HepG2 (cell line): ENCODE results near the gene ARRDC1.
A peak's percentile ranks its signal among the peaks of the same experiment; 100 is the strongest.

Experiments used
- BRCA1 ChIP-seq: sonication (generic); formaldehyde crosslinking; IDR thresholded peaks from 2 replicates; pipeline ENCODE4 v1.4.0; 2020; ENCODE audit warnings: missing genetic modification reagents
- EZH2 ChIP-seq: conservative IDR thresholded peaks from 2 replicates; pipeline ENCODE4 v1.6.1; 2012; ENCODE audit warnings: mild to moderate bottlenecking, low read depth, low read length, moderate library complexity
- PHF8 ChIP-seq: sonication (generic); formaldehyde crosslinking; IDR thresholded peaks from 2 replicates; pipeline ENCODE4 v1.5.0; 2020; ENCODE audit warnings: missing genetic modification reagents
- TARDBP ChIP-seq: sonication (generic); formaldehyde crosslinking; IDR thresholded peaks from 2 replicates; pipeline ENCODE4 v1.8.0; 2022; ENCODE audit warnings: mild to moderate bottlenecking, missing genetic modification reagents
- TF ChIP-seq, protein P1 (sequence below): sonication (generic); formaldehyde crosslinking; IDR thresholded peaks from 2 replicates; pipeline ENCODE4 v1.4.0; 2020; ENCODE audit warnings: missing genetic modification reagents

DNA sequence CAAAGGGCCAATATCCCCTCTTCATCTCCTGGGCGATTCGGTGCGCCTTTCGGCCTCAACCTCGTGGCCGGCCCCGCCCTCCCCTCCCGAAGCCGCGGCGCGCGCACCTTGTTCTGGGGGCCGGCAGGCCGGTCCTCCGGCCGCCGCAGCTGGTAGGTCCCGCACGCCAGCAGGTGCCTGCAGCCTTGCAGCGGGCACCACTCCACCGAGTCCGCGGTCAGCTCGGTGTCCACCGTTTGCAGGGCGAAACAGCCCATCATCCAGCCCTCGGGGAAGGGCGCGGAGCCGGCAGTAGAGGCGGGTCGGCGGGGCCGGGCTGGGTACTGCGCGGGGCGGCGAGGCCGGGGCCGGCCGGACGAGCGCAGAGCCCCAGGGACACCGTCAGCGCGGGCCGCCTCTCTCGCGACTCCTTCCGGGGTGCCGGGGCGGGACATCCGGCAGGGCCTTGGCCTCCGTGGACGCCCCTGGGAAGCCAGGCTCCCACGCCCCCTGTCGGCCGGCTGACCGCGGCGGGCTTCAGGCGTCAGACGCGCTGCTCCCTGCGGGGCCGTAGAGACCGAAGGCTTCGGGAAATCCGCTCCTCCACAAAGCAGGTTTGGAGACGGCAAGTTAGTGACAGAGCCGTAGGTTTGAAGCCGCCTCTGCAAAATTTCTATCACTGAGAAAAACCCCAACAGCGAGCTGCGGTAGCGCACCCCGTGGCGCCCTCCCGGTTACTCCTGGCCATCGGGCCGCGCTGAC, 26.8 kb upstream of the ARRDC1 start, which contains the start of gene DPH7:
- TF ChIP-seq PHF8 (CRISPR knock-in tag): peak; percentile 95
- TF ChIP-seq, protein P1, sequence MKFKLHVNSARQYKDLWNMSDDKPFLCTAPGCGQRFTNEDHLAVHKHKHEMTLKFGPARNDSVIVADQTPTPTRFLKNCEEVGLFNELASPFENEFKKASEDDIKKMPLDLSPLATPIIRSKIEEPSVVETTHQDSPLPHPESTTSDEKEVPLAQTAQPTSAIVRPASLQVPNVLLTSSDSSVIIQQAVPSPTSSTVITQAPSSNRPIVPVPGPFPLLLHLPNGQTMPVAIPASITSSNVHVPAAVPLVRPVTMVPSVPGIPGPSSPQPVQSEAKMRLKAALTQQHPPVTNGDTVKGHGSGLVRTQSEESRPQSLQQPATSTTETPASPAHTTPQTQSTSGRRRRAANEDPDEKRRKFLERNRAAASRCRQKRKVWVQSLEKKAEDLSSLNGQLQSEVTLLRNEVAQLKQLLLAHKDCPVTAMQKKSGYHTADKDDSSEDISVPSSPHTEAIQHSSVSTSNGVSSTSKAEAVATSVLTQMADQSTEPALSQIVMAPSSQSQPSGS (CRISPR knock-in tag): peak; percentile 47; the same call in 1 of the 2 replicates
- no peak for TF ChIP-seq BRCA1 (CRISPR knock-in tag)
- peak; percentile 69 for TF ChIP-seq TARDBP
- TF ChIP-seq EZH2: no peak
